CD4-positive, alpha-beta T cell (primary cell): ENCODE results near the gene YTHDF2. TPM values are rescaled to one million over a fixed set of nuclear protein-coding genes. Genes with fewer than 3 reads are reported as not detected.

Source experiments
- ATAC-seq: fragments of 200-7000 bp; cut with Tn5 transposase; one replicate; pipeline ENCODE4 v1.10.0; 2022; ENCODE audit warnings: mild to moderate bottlenecking; ENCODE audit not compliant: poor library complexity
- CTCF ChIA-PET: fragments of 350-600 bp; sonication (Branson Sonifier 250); formaldehyde crosslinking; loops from one replicate; lab custom pipeline; 2021; ENCODE audit warnings: antibody characterized with exemption, inconsistent platforms; lab: Charles Lee
- POLR2A ChIA-PET: fragments of 350-600 bp; sonication (Branson Sonifier 250); formaldehyde crosslinking; loops from one replicate; lab custom pipeline; 2021; ENCODE audit warnings: antibody characterized with exemption, inconsistent platforms; lab: Charles Lee
- DNase-seq, 14 experiments: peaks; one replicate each; pipeline ENCODE4 v3.0.0-alpha.2; 2013 to 2020; ENCODE audit warnings: mixed read lengths in 2 of 14
- H3K27ac ChIP-seq, 2 donors: one replicate each; pipeline versions ENCODE4 v1.5.1 to v1.7.0; 2013; ENCODE audit warnings: low read length in 2 of 2, low read depth in 1 of 2, mild to moderate bottlenecking in 1 of 2
- H3K27me3 ChIP-seq, 2 experiments: 1 replicate in 1 of 2; 2 replicates in 1 of 2; pipeline versions ENCODE4 v1.6.1 to v1.7.0; 2013; ENCODE audit warnings: low read length in 2 of 2, control low read depth in 1 of 2, mild to moderate bottlenecking in 1 of 2, moderate library complexity in 1 of 2; ENCODE audit not compliant: insufficient read depth in 2 of 2, control insufficient read depth in 1 of 2
- H3K36me3 ChIP-seq: one replicate; pipeline ENCODE4 v1.6.1; 2013; ENCODE audit warnings: low read length, control low read depth; ENCODE audit not compliant: insufficient read depth
- H3K4me1 ChIP-seq: one replicate; pipeline ENCODE4 v1.6.1; 2013; ENCODE audit warnings: low read length, control low read depth; ENCODE audit not compliant: insufficient read depth
- H3K4me3 ChIP-seq: one replicate; pipeline ENCODE4 v1.5.1; 2013; ENCODE audit warnings: mild to moderate bottlenecking, low read length, moderate library complexity
- H3K9me3 ChIP-seq, 2 experiments: 1 replicate in 1 of 2; 2 replicates in 1 of 2; pipeline versions ENCODE4 v1.6.1 to v1.7.0; 2013; ENCODE audit warnings: low read length in 2 of 2, mild to moderate bottlenecking in 2 of 2, control low read depth in 1 of 2, moderate library complexity in 1 of 2; ENCODE audit not compliant: control insufficient read depth in 1 of 2, insufficient read depth in 1 of 2
- H3K27ac Mint-ChIP-seq: one replicate; pipeline ENCODE4 v1.8.0; 2020; ENCODE audit warnings: mixed read lengths
- H3K27me3 Mint-ChIP-seq: one replicate; pipeline ENCODE4 v1.8.0; 2021; ENCODE audit warnings: mixed read lengths
- H3K36me3 Mint-ChIP-seq: one replicate; pipeline ENCODE4 v1.8.0; 2021; ENCODE audit warnings: low read depth, mixed read lengths
- H3K4me1 Mint-ChIP-seq: one replicate; pipeline ENCODE4 v1.8.0; 2021; ENCODE audit warnings: low read depth, mixed read lengths
- H3K4me3 Mint-ChIP-seq: one replicate; pipeline ENCODE4 v1.8.0; 2020; ENCODE audit warnings: mild to moderate bottlenecking, mixed read lengths
- H3K9me3 Mint-ChIP-seq: one replicate; pipeline ENCODE4 v1.8.0; 2020; ENCODE audit warnings: mixed read lengths
- CTCF ChIP-seq: fragments of 200-600 bp; IDR thresholded peaks from one replicate; pipeline ENCODE4 v1.8.0; 2022; ENCODE audit warnings: antibody characterized with exemption, mild to moderate bottlenecking
- intact Hi-C, 2 experiments: fragments of 100-400 bp; cut with DNase I in 1 of 2; cut with micrococcal nuclease in 1 of 2; formaldehyde crosslinking; loops; one replicate each; pipeline versions ENCODE4 v1.15.1 to v1.9.0; 2023 to 2025; cut with DNase I, micrococcal nuclease
- total RNA-seq, 174 experiments: library from RNA in 2 of 174; stranded (reverse) in 2 of 174; gene quantifications; one replicate each; pipeline ENCODE4 v1.2.3 and lab custom pipeline; 2021 to 2026

The YTHDF2 gene
- total RNA-seq, 2 experiments from 2014 or later = 85.0 to 100 TPM

- intact Hi-C loops = no loop called here
- Histone ChIP-seq H3K9me3 (no peaks in the 10 kb centered on the region), H3K27me3 (peaks cover 18 to 43% of the 10 kb centered on the region in 2 experiments), H3K4me1 (peaks cover 3% of the 10 kb centered on the region), H3K36me3 (no peaks in the 10 kb centered on the region), H3K27ac (no peak overlapping the region), H3K4me3 (no peak overlapping the region)
- Mint-ChIP-seq H3K9me3 (no peaks in the 10 kb centered on the region), H3K4me1 (no peaks in the 10 kb centered on the region), H3K27ac (no peak overlapping the region), H3K4me3 (no peak overlapping the region), H3K36me3 (no peaks in the 10 kb centered on the region), H3K27me3 (peaks cover 55% of the 10 kb centered on the region)
- CTCF ChIA-PET = no interaction called here
- no peak for TF ChIP-seq CTCF
- DNase-seq (no peak), ATAC-seq (no peak)
- POLR2A ChIA-PET = no interaction called here
Measured at GRCh38 chr1:28817133-28817532, 80.4 kb downstream of the YTHDF2 start.

DNA sequence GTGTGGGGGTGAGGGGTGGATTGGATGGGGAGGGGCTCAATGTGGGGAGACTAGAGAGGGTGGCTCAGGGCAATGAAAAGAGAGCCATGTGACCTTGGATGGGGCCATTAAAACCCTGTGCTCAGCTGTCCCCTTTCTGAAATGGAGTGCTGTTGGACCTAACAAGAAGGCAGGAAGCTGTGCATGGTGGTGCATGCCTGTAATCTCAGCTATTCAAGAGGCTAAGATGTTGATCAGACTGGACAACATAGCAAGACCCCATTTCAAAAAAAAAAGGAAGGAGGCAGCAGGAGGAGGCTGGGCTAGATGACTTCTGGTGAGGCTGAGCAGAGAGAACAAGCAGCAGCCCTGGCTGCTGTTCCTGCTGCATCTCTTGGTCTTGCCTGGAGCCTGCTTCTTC lies 82.3 kb downstream of the YTHDF2 start:
- no peak for TF ChIP-seq CTCF
- Histone ChIP-seq H3K27ac (no peak overlapping the region), H3K27me3 (peaks cover 3 to 25% of the 10 kb centered on the region in 2 experiments), H3K4me1 (no peaks in the 10 kb centered on the region), H3K36me3 (no peaks in the 10 kb centered on the region), H3K4me3 (no peak overlapping the region), H3K9me3 (no peaks in the 10 kb centered on the region)
- peaks cover 43% of the 10 kb centered on the region for H3K27me3 Mint-ChIP-seq
- CTCF ChIA-PET = no interaction called here
- POLR2A ChIA-PET = interaction anchor here (0.7 kb wide), 1 partner anchor 23 kb away, joined by 3 read pairs; no protein-coding TSS in a partner anchor
- intact Hi-C loops = no loop called here
- no peak for DNase-seq
- H3K4me1 Mint-ChIP-seq = no peaks in the 10 kb centered on the region
- no peak overlapping the region for H3K27ac Mint-ChIP-seq
- no peak for ATAC-seq
- H3K9me3 Mint-ChIP-seq = no peaks in the 10 kb centered on the region
- no peaks in the 10 kb centered on the region for H3K36me3 Mint-ChIP-seq
- H3K4me3 Mint-ChIP-seq = no peak overlapping the region

Other genes with a start within 250 kb of the YTHDF2 start
- gene RCC1, start 230.9 kb upstream of the YTHDF2 start, total RNA-seq = 1 to 10 TPM; 8.5 to 9.9 TPM
- 10 to 100 TPM; 21.4 to 24.2 TPM for gene TRNAU1AP, start 183.9 kb upstream of the YTHDF2 start, total RNA-seq
- gene RAB42, start 144.7 kb upstream of the YTHDF2 start, total RNA-seq = not detected
- gene TAF12, start 93.9 kb upstream of the YTHDF2 start, total RNA-seq = 1 to 10 TPM; 7.0 to 8.0 TPM
- gene RNU11, start 88.3 kb upstream of the YTHDF2 start, total RNA-seq = not detected
- gene GMEB1, start 68.2 kb upstream of the YTHDF2 start, total RNA-seq = 10 to 100 TPM in 1 of 2 experiments, 1 to 10 TPM in 1; 9.0 to 11.8 TPM
- gene OPRD1, start 75.2 kb downstream of the YTHDF2 start, total RNA-seq = not detected
- 100 to 1,000 TPM; 138 to 145 TPM for gene EPB41, start 177.6 kb downstream of the YTHDF2 start, total RNA-seq